Liver (tissue), 9 donors: ENCODE results near the gene CDR2. TPM values are rescaled to one million over a fixed set of nuclear protein-coding genes. Genes with fewer than 3 reads are reported as not detected.

Experiments
- DNase-seq: peaks from one replicate; pipeline ENCODE4 v3.0.0-alpha.2; 2017; ENCODE audit warnings: low spot score
- H3K27ac ChIP-seq, 2 donors: one replicate each; pipeline ENCODE4 v1.7.0; 2013; ENCODE audit warnings: inconsistent platforms in 2 of 2, low read length in 2 of 2, control low read depth in 1 of 2, low read depth in 1 of 2, mild to moderate bottlenecking in 1 of 2
- H3K27me3 ChIP-seq, 4 donors: one replicate each; pipeline versions ENCODE4 v1.6.1 to v1.7.0; 2013; ENCODE audit warnings: low read length in 3 of 4, inconsistent platforms in 1 of 4, mild to moderate bottlenecking in 1 of 4, moderate library complexity in 1 of 4; ENCODE audit not compliant: control insufficient read depth in 4 of 4, insufficient read depth in 4 of 4
- H3K36me3 ChIP-seq, 4 donors: one replicate each; pipeline versions ENCODE4 v1.6.1 to v1.7.0; 2013; ENCODE audit warnings: low read length in 3 of 4, mild to moderate bottlenecking in 3 of 4, low read depth in 1 of 4, moderate library complexity in 1 of 4; ENCODE audit not compliant: control insufficient read depth in 4 of 4, insufficient read depth in 3 of 4
- H3K4me1 ChIP-seq, 4 donors: one replicate each; pipeline versions ENCODE4 v1.6.1 to v1.7.0; 2013; ENCODE audit warnings: low read length in 3 of 4, mild to moderate bottlenecking in 3 of 4, moderate library complexity in 1 of 4; ENCODE audit not compliant: control insufficient read depth in 4 of 4, insufficient read depth in 4 of 4
- H3K4me3 ChIP-seq, 3 donors: one replicate each; pipeline versions ENCODE4 v1.6.1 to v1.7.0; 2013; ENCODE audit warnings: low read length in 3 of 3, control low read depth in 1 of 3, low read depth in 1 of 3, mild to moderate bottlenecking in 1 of 3
- H3K9ac ChIP-seq, 2 donors: one replicate each; pipeline ENCODE4 v1.7.0; 2013; ENCODE audit warnings: low read length in 2 of 2, mild to moderate bottlenecking in 2 of 2, moderate library complexity in 2 of 2, control low read depth in 1 of 2, low read depth in 1 of 2
- H3K9me3 ChIP-seq, 4 donors: one replicate each; pipeline versions ENCODE4 v1.6.1 to v1.7.0; 2013; ENCODE audit warnings: low read length in 3 of 4; ENCODE audit not compliant: control insufficient read depth in 4 of 4
- CTCF ChIP-seq: fragments of 150-350 bp; IDR thresholded peaks from 2 replicates; pipeline ENCODE4 v1.5.1; 2017; ENCODE audit warnings: improper control_type of control experiment, low read depth, low read length; ENCODE audit not compliant: missing input control
- EGR1 ChIP-seq, 2 donors: IDR thresholded peaks; 2 replicates each; pipeline ENCODE4 v1.6.1; 2016 to 2018; ENCODE audit warnings: antibody characterized with exemption in 2 of 2, low read depth in 2 of 2
- FOXA1 ChIP-seq: IDR thresholded peaks from 2 replicates; pipeline ENCODE4 v1.6.1; 2016; ENCODE audit warnings: antibody characterized with exemption
- FOXA2 ChIP-seq: IDR thresholded peaks from 2 replicates; pipeline ENCODE4 v1.6.1; 2016; ENCODE audit warnings: antibody characterized with exemption
- GABPA ChIP-seq, 2 donors: IDR thresholded peaks in 1 of 2; conservative IDR thresholded peaks in 1 of 2; 2 replicates each; pipeline ENCODE4 v1.6.1; 2016; ENCODE audit warnings: antibody characterized with exemption in 2 of 2, mild to moderate bottlenecking in 1 of 2, moderate library complexity in 1 of 2
- HNF4A ChIP-seq, 2 donors: conservative IDR thresholded peaks; 2 replicates each; pipeline ENCODE4 v1.6.1; 2016; ENCODE audit warnings: antibody characterized with exemption in 2 of 2, mild to moderate bottlenecking in 2 of 2
- HNF4G ChIP-seq: IDR thresholded peaks from 2 replicates; pipeline ENCODE4 v1.6.1; 2016; ENCODE audit warnings: antibody characterized with exemption
- JUND ChIP-seq, 2 donors: IDR thresholded peaks; 2 replicates each; pipeline ENCODE4 v1.6.1; 2016; ENCODE audit warnings: antibody characterized with exemption in 2 of 2
- NR2F2 ChIP-seq: IDR thresholded peaks from 2 replicates; pipeline ENCODE4 v1.6.1; 2016; ENCODE audit warnings: antibody characterized with exemption
- RAD21 ChIP-seq, 2 donors: IDR thresholded peaks; 2 replicates each; pipeline ENCODE4 v1.6.1; 2016; ENCODE audit warnings: antibody characterized with exemption in 2 of 2, mild to moderate bottlenecking in 2 of 2
- RXRA ChIP-seq, 2 donors: IDR thresholded peaks; 2 replicates each; pipeline ENCODE4 v1.6.1; 2017 to 2018; ENCODE audit warnings: antibody characterized with exemption in 2 of 2, mild to moderate bottlenecking in 1 of 2
- SP1 ChIP-seq: IDR thresholded peaks from 2 replicates; pipeline ENCODE4 v1.6.1; 2018; ENCODE audit warnings: antibody characterized with exemption, mild to moderate bottlenecking
- TAF1 ChIP-seq: conservative IDR thresholded peaks from 2 replicates; pipeline ENCODE4 v1.6.1; 2016; ENCODE audit warnings: antibody characterized with exemption, mild to moderate bottlenecking
- YY1 ChIP-seq: IDR thresholded peaks from 2 replicates; pipeline ENCODE4 v1.6.1; 2016; ENCODE audit warnings: antibody characterized with exemption, mild to moderate bottlenecking
- WGBS: extraction: QIAGEN DNeasy Blood & Tissue Kit; methylation state at CpG from one replicate; pipeline ENCODE4 v1.1.7; 2013; 5-methylcytosine and 5-hydroxymethylcytosine counted together
- polyA plus RNA-seq, 2 donors: library from polyadenylated mRNA; stranded (reverse) in 1 of 2; unstranded in 1 of 2; fragments of 200-250 nt in 1 of 2; fragments of >200 nt in 1 of 2; fragmentation: Nextera tagmentation in 1 of 2; extraction: Ambion mirVana in 1 of 2; gene quantifications; one replicate each; pipeline versions ENCODE4 v1.2.1 to v1.2.3, GENCODE V29; 2013 to 2015
- total RNA-seq, 2 donors: library from RNA; depleted of rRNA; stranded (reverse); fragments of >200 nt; gene quantifications; one replicate each; pipeline ENCODE4 v1.2.3, GENCODE V29; 2014
- TF ChIP-seq, protein P1 (sequence below): IDR thresholded peaks from 2 replicates; pipeline ENCODE4 v1.6.1; 2016; ENCODE audit warnings: antibody characterized with exemption
- TF ChIP-seq, protein P2 (sequence below): IDR thresholded peaks from 2 replicates; pipeline ENCODE4 v1.6.1; 2016; ENCODE audit warnings: antibody characterized with exemption, mild to moderate bottlenecking
- TF ChIP-seq, protein P3 (sequence below): IDR thresholded peaks from 2 replicates; pipeline ENCODE4 v1.6.1; 2016; ENCODE audit warnings: antibody characterized with exemption
- TF ChIP-seq, protein P4 (sequence below): IDR thresholded peaks from 2 replicates; pipeline ENCODE4 v1.6.1; 2016; ENCODE audit warnings: antibody characterized with exemption
- donor health status: healthy.
- donor health status: healthy.
- donor health status: healthy.
- donor health status: healthy.
- donor health status: healthy.

CDR2 gene
- total and polyA plus RNA-seq, 4 donors = 2.9 to 12.1 (median 9.7) TPM

GRCh38 chr16:22402191-22402590 is 27.8 kb upstream of the CDR2 start:
- no peak overlapping the region for H3K4me3 ChIP-seq
- TF ChIP-seq, protein P1, sequence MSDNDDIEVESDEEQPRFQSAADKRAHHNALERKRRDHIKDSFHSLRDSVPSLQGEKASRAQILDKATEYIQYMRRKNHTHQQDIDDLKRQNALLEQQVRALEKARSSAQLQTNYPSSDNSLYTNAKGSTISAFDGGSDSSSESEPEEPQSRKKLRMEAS = no peak
- no peak for TF ChIP-seq CTCF
- no peak for TF ChIP-seq EGR1 (IDR thresholded peaks at IDR 0.05; ENCODE audit: low read depth in 2 of 2)
- no peak for TF ChIP-seq JUND (IDR thresholded peaks at IDR 0.05)
- no peak for TF ChIP-seq NR2F2
- TF ChIP-seq, protein P2, sequence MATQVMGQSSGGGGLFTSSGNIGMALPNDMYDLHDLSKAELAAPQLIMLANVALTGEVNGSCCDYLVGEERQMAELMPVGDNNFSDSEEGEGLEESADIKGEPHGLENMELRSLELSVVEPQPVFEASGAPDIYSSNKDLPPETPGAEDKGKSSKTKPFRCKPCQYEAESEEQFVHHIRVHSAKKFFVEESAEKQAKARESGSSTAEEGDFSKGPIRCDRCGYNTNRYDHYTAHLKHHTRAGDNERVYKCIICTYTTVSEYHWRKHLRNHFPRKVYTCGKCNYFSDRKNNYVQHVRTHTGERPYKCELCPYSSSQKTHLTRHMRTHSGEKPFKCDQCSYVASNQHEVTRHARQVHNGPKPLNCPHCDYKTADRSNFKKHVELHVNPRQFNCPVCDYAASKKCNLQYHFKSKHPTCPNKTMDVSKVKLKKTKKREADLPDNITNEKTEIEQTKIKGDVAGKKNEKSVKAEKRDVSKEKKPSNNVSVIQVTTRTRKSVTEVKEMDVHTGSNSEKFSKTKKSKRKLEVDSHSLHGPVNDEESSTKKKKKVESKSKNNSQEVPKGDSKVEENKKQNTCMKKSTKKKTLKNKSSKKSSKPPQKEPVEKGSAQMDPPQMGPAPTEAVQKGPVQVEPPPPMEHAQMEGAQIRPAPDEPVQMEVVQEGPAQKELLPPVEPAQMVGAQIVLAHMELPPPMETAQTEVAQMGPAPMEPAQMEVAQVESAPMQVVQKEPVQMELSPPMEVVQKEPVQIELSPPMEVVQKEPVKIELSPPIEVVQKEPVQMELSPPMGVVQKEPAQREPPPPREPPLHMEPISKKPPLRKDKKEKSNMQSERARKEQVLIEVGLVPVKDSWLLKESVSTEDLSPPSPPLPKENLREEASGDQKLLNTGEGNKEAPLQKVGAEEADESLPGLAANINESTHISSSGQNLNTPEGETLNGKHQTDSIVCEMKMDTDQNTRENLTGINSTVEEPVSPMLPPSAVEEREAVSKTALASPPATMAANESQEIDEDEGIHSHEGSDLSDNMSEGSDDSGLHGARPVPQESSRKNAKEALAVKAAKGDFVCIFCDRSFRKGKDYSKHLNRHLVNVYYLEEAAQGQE = no peak
- no peak for TF ChIP-seq RXRA (IDR thresholded peaks at IDR 0.05)
- no peak for TF ChIP-seq YY1
- no peak for TF ChIP-seq FOXA2
- no peak for TF ChIP-seq RAD21 (IDR thresholded peaks at IDR 0.05)
- TF ChIP-seq HNF4G = no peak
- no peak for DNase-seq
- no peak overlapping the region for H3K27ac ChIP-seq
- no peaks in the 10 kb centered on the region for H3K27me3 ChIP-seq
- no peaks in the 10 kb centered on the region for H3K4me1 ChIP-seq
- no peaks in the 10 kb centered on the region for H3K36me3 ChIP-seq
- no peak overlapping the region for H3K9ac ChIP-seq
- H3K9me3 ChIP-seq = no peaks in the 10 kb centered on the region

GRCh38 chr16:22400900-22401299 is 26.5 kb upstream of the CDR2 start:
- TF ChIP-seq, protein P3, sequence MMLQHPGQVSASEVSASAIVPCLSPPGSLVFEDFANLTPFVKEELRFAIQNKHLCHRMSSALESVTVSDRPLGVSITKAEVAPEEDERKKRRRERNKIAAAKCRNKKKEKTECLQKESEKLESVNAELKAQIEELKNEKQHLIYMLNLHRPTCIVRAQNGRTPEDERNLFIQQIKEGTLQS = no peak
- TF ChIP-seq FOXA2 (no peak), HNF4G (no peak), TAF1 (no peak), GABPA (IDR thresholded peaks at IDR 0.05 in 1 of 2, conservative IDR thresholded peaks at IDR 0.05 in 1 of 2) (no peak), HNF4A (conservative IDR thresholded peaks at IDR 0.05) (no peak), YY1 (no peak), JUND (IDR thresholded peaks at IDR 0.05) (no peak), EGR1 (IDR thresholded peaks at IDR 0.05; ENCODE audit: low read depth in 2 of 2) (no peak), RAD21 (IDR thresholded peaks at IDR 0.05) (no peak), CTCF (no peak), SP1 (no peak), NR2F2 (no peak), FOXA1 (no peak)
- TF ChIP-seq, protein P1 = no peak
- TF ChIP-seq, protein P4, sequence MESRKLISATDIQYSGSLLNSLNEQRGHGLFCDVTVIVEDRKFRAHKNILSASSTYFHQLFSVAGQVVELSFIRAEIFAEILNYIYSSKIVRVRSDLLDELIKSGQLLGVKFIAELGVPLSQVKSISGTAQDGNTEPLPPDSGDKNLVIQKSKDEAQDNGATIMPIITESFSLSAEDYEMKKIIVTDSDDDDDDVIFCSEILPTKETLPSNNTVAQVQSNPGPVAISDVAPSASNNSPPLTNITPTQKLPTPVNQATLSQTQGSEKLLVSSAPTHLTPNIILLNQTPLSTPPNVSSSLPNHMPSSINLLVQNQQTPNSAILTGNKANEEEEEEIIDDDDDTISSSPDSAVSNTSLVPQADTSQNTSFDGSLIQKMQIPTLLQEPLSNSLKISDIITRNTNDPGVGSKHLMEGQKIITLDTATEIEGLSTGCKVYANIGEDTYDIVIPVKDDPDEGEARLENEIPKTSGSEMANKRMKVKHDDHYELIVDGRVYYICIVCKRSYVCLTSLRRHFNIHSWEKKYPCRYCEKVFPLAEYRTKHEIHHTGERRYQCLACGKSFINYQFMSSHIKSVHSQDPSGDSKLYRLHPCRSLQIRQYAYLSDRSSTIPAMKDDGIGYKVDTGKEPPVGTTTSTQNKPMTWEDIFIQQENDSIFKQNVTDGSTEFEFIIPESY = no peak
- Histone ChIP-seq H3K4me3 (no peak overlapping the region), H3K9ac (no peak overlapping the region), H3K36me3 (no peaks in the 10 kb centered on the region), H3K4me1 (no peaks in the 10 kb centered on the region), H3K27me3 (no peaks in the 10 kb centered on the region), H3K9me3 (no peaks in the 10 kb centered on the region), H3K27ac (no peak overlapping the region)
- no peak for DNase-seq
- WGBS = 86% methylated on average over 3 of the region's 3 CpGs
